Spleen (tissue), 7 donors: Measurements from ENCODE around the gene LPGAT1.

Source experiments
- CTCF ChIP-seq, 11 experiments: fragments of 200-600 bp in 7 of 11; fragments of 450-650 bp in 4 of 11; sonication (generic) in 4 of 11; IDR thresholded peaks in 8 of 11; conservative IDR thresholded peaks in 3 of 11; 1 replicate in 7 of 11; 2 replicates in 4 of 11; pipeline versions ENCODE4 v1.4.0 to v1.8.0; 2016 to 2021; ENCODE audit warnings: antibody characterized with exemption in 11 of 11, inconsistent platforms in 4 of 11, mild to moderate bottlenecking in 1 of 11
- POLR2A ChIP-seq, 3 donors: fragments of 450-650 bp; IDR thresholded peaks; one replicate each; pipeline ENCODE4 v1.5.1; 2017; ENCODE audit warnings: antibody characterized with exemption in 3 of 3, mild to moderate bottlenecking in 1 of 3
- POLR2AphosphoS5 ChIP-seq, 3 donors: sonication (generic); formaldehyde crosslinking; IDR thresholded peaks; one replicate each; pipeline ENCODE4 v1.5.1; 2017; ENCODE audit warnings: antibody characterized with exemption in 3 of 3
- donor health status: DM: no; HTN: no; CAD: no; lungs with moderate emphysema.
- donor health status: DM: no; HTN: no; CAD: no.
- donor health status: DM: no; HTN: no; CAD: no.

GRCh38 chr1:211742889-211743529 lies 87.6 kb downstream of the LPGAT1 start:
- TF ChIP-seq CTCF (IDR thresholded peaks at IDR 0.05 in 8 of 11, conservative IDR thresholded peaks at IDR 0.05 in 3 of 11): no peak
- TF ChIP-seq POLR2AphosphoS5 (IDR thresholded peaks at IDR 0.05): no peak
- no peak for TF ChIP-seq POLR2A (IDR thresholded peaks at IDR 0.05)
